Measurements from ENCODE around the gene S100A2.
A peak's percentile ranks its signal among the peaks of the same experiment; 100 is the strongest.

S100A2 gene

GRCh38 chr1:153565529-153566374 is at the start of gene S100A2:
Gene S100A2 (minus strand): TSS chr1:153565844. CDS start chr1:153563877, 1,967 bp downstream.
- DNase-seq (ENCODE audit: low spot score), result peak; percentile 93

- DNase-seq (ENCODE audit: low spot score), result no peak
Observed at GRCh38 chr1:153615406-153615805, 49.8 kb upstream of the S100A2 start.

GRCh38 chr1:153614906-153615305 is 49.3 kb upstream of the S100A2 start:
- no peak for DNase-seq (ENCODE audit: low spot score)

GRCh38 chr1:153614189-153614900 is 48.7 kb upstream of the S100A2 start:
- DNase-seq (ENCODE audit: low spot score), result no peak

- DNase-seq (ENCODE audit: low spot score), result no peak
Observed at GRCh38 chr1:153613406-153613805, 47.8 kb upstream of the S100A2 start.

GRCh38 chr1:153612755-153613331 is 47.2 kb upstream of the S100A2 start, which contains the start of gene S100A16:
Gene S100A16 (minus strand): TSS chr1:153613137. CDS start chr1:153608151, 4,986 bp downstream.
- peak; percentile 81 for DNase-seq (ENCODE audit: low spot score)

GRCh38 chr1:153612111-153612754 is 46.6 kb upstream of the S100A2 start:
- DNase-seq (ENCODE audit: low spot score), result no peak

GRCh38 chr1:153611356-153611755 is 45.7 kb upstream of the S100A2 start:
- DNase-seq (ENCODE audit: low spot score), result peak; percentile 53

- peak; percentile 79 for DNase-seq (ENCODE audit: low spot score)
Observed at GRCh38 chr1:153610811-153611301, 45.2 kb upstream of the S100A2 start.

- DNase-seq (ENCODE audit: low spot score), result peak; percentile 38
Observed at GRCh38 chr1:153610334-153610733, 44.7 kb upstream of the S100A2 start.

- no peak for DNase-seq (ENCODE audit: low spot score)
Observed at GRCh38 chr1:153609585-153609907, 43.9 kb upstream of the S100A2 start.

- peak; percentile 96 for DNase-seq (ENCODE audit: low spot score)
Observed at GRCh38 chr1:153608742-153609584, 43.3 kb upstream of the S100A2 start.

- no peak for DNase-seq (ENCODE audit: low spot score)
Observed at GRCh38 chr1:153608089-153608682, 42.5 kb upstream of the S100A2 start.

GRCh38 chr1:153607381-153607780 is 41.7 kb upstream of the S100A2 start:
- DNase-seq (ENCODE audit: low spot score), result no peak

- no peak for DNase-seq (ENCODE audit: low spot score)
Observed at GRCh38 chr1:153606194-153606593, 40.5 kb upstream of the S100A2 start.

GRCh38 chr1:153602749-153603148 is 37.1 kb upstream of the S100A2 start:
- no peak for DNase-seq (ENCODE audit: low spot score)

- no peak for DNase-seq (ENCODE audit: low spot score)
Observed at GRCh38 chr1:153599847-153600246, 34.2 kb upstream of the S100A2 start.

GRCh38 chr1:153598309-153599172 is 32.9 kb upstream of the S100A2 start:
- no peak for DNase-seq (ENCODE audit: low spot score)

- DNase-seq (ENCODE audit: low spot score), result no peak
Observed at GRCh38 chr1:153597206-153597605, 31.6 kb upstream of the S100A2 start.

GRCh38 chr1:153592748-153593147 is 27.1 kb upstream of the S100A2 start:
- no peak for DNase-seq (ENCODE audit: low spot score)

Measured in SW480 (cell line).